Panc1 (cell line): Measurements from ENCODE around the gene INSIG2. TPM values are rescaled to one million over a fixed set of nuclear protein-coding genes. Genes with fewer than 3 reads are reported as not detected.

Experiments used
- ATAC-seq: fragments of 200-7000 bp; cut with Tn5 transposase; 2 replicates; pipeline ENCODE4 v1.9.1; 2020; ENCODE audit warnings: mild to moderate bottlenecking, moderate library complexity
- BruUV-seq: library from RNA; stranded (reverse); fragments of 400-500 nt; replicated peaks from 2 replicates; lab custom pipeline; 2021; lab: Mats Ljungman, UMichigan
- CTCF ChIA-PET: fragments of 300-600 bp; sonication (Branson Sonifier 250); formaldehyde crosslinking; loops from one replicate; lab custom pipeline; 2022; ENCODE audit warnings: antibody characterized with exemption; lab: Charles Lee
- POLR2A ChIA-PET: fragments of 300-600 bp; sonication (Branson Sonifier 250); formaldehyde crosslinking; loops from one replicate; lab custom pipeline; 2022; ENCODE audit warnings: antibody characterized with exemption; lab: Charles Lee
- DNase-seq: peaks from one replicate; pipeline ENCODE4 v3.0.0-alpha.2; 2010; ENCODE audit warnings: low read depth, low spot score
- H3K27ac ChIP-seq: 2 replicates; pipeline ENCODE4 v1.5.1; 2011; ENCODE audit warnings: mild to moderate bottlenecking, low read length, inconsistent platforms
- H3K27me3 ChIP-seq: fragments of 200-500 bp; sonication (Bioruptor generic); 2 replicates; pipeline ENCODE4 v1.6.0; 2014; ENCODE audit warnings: low read length, inconsistent platforms; ENCODE audit not compliant: control insufficient read depth, insufficient read depth
- H3K36me3 ChIP-seq: fragments of 200-500 bp; sonication (Bioruptor generic); 2 replicates; pipeline ENCODE4 v1.5.1; 2014; ENCODE audit warnings: inconsistent platforms, mild to moderate bottlenecking, low read length, moderate library complexity; ENCODE audit not compliant: control insufficient read depth, insufficient read depth
- H3K4me1 ChIP-seq: 2 replicates; pipeline ENCODE4 v1.5.1; 2011; ENCODE audit warnings: inconsistent platforms, mild to moderate bottlenecking, low read length, moderate library complexity; ENCODE audit not compliant: control insufficient read depth, insufficient read depth
- H3K4me3 ChIP-seq, 2 experiments: 2 replicates each; pipeline ENCODE4 v1.5.1; 2011 to 2012; ENCODE audit warnings: low read depth in 2 of 2, low read length in 2 of 2, mild to moderate bottlenecking in 2 of 2, inconsistent platforms in 1 of 2, moderate library complexity in 1 of 2
- H3K9me3 ChIP-seq: fragments of 200-500 bp; sonication (Bioruptor generic); 2 replicates; pipeline ENCODE4 v1.5.1; 2014; ENCODE audit warnings: low read depth, mild to moderate bottlenecking, inconsistent platforms, low read length, moderate library complexity; ENCODE audit not compliant: control insufficient read depth, insufficient read depth
- POLR2AphosphoS5 ChIP-seq: IDR thresholded peaks from 2 replicates; pipeline ENCODE4 v1.6.1; 2012; ENCODE audit warnings: mild to moderate bottlenecking, low read depth, low read length, moderate library complexity
- SIN3A ChIP-seq: IDR thresholded peaks from 2 replicates; pipeline ENCODE4 v1.6.1; 2012; ENCODE audit warnings: low read depth, mild to moderate bottlenecking, low read length, moderate library complexity, borderline replicate concordance; ENCODE audit not compliant: insufficient read depth
- TCF7L2 ChIP-seq: IDR thresholded peaks from 2 replicates; pipeline ENCODE4 v1.6.1; 2011; ENCODE audit warnings: mild to moderate bottlenecking, low read depth, low read length, inconsistent platforms
- in situ Hi-C: cut with HindIII; loops from 2 replicates; pipeline ENCODE4 v1.10.0; 2016; ENCODE audit warnings: low sequenced_read_pairs, low pct_unique_long_range_greater_than_20kb
- intact Hi-C: fragments of 100-400 bp; cut with micrococcal nuclease; formaldehyde crosslinking; loops from one replicate; pipeline ENCODE4 v1.10.0; 2022; ENCODE audit not compliant: unreplicated experiment
- total RNA-seq: library from RNA; stranded (reverse); gene quantifications from one replicate; pipeline ENCODE4 v1.2.1, GENCODE V29; 2021; ENCODE audit not compliant: unreplicated experiment
- TF ChIP-seq, protein P1 (sequence below), 2 experiments: IDR thresholded peaks; 2 replicates each; pipeline ENCODE4 v1.6.1; 2011 to 2012; ENCODE audit warnings: low read depth in 2 of 2, control low read depth in 1 of 2, low read length in 1 of 2, mild to moderate bottlenecking in 1 of 2, moderate library complexity in 1 of 2; ENCODE audit not compliant: insufficient read depth in 1 of 2
- TF ChIP-seq, protein P2 (sequence below): fragments of 450-650 bp; IDR thresholded peaks from 2 replicates; pipeline ENCODE4 v1.5.1; 2017; ENCODE audit warnings: mild to moderate bottlenecking

INSIG2 gene
- total RNA-seq, 1 experiment from 2014 or later = 9.9 TPM

DNA sequence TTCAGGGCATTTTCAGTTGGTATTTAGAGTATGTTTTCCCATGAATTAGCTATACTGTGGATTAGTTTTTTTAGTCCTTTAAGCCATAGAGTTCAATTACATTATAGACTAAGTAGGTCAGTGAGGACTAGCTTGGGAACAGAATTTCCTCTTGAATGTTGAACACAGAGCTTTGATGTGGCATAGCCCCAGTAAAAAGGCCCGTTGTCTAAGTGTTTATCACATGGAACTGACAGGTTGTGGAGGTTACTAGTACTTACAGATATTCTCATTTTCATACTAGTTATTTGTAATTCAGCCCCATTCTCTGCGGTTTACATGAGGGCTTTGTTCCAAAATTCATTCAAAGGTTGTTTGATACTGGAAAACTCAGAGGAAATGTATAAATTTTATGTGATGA is 6.2 kb downstream of the INSIG2 start:
- Histone ChIP-seq H3K4me3 (no peak overlapping the region), H3K4me1 (peaks cover 3% of the 10 kb centered on the region; the same call in 1 of the 2 replicates), H3K27me3 (no peaks in the 10 kb centered on the region), H3K27ac (no peak overlapping the region), H3K36me3 (no peaks in the 10 kb centered on the region), H3K9me3 (no peaks in the 10 kb centered on the region)
- TF ChIP-seq, protein P1, sequence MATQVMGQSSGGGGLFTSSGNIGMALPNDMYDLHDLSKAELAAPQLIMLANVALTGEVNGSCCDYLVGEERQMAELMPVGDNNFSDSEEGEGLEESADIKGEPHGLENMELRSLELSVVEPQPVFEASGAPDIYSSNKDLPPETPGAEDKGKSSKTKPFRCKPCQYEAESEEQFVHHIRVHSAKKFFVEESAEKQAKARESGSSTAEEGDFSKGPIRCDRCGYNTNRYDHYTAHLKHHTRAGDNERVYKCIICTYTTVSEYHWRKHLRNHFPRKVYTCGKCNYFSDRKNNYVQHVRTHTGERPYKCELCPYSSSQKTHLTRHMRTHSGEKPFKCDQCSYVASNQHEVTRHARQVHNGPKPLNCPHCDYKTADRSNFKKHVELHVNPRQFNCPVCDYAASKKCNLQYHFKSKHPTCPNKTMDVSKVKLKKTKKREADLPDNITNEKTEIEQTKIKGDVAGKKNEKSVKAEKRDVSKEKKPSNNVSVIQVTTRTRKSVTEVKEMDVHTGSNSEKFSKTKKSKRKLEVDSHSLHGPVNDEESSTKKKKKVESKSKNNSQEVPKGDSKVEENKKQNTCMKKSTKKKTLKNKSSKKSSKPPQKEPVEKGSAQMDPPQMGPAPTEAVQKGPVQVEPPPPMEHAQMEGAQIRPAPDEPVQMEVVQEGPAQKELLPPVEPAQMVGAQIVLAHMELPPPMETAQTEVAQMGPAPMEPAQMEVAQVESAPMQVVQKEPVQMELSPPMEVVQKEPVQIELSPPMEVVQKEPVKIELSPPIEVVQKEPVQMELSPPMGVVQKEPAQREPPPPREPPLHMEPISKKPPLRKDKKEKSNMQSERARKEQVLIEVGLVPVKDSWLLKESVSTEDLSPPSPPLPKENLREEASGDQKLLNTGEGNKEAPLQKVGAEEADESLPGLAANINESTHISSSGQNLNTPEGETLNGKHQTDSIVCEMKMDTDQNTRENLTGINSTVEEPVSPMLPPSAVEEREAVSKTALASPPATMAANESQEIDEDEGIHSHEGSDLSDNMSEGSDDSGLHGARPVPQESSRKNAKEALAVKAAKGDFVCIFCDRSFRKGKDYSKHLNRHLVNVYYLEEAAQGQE (IDR thresholded peaks at IDR 0.05; ENCODE audit: insufficient read depth in 1 of 2, low read depth in 2 of 2, low read length in 1 of 2) = no peak
- TF ChIP-seq TCF7L2 = no peak
- TF ChIP-seq, protein P2, sequence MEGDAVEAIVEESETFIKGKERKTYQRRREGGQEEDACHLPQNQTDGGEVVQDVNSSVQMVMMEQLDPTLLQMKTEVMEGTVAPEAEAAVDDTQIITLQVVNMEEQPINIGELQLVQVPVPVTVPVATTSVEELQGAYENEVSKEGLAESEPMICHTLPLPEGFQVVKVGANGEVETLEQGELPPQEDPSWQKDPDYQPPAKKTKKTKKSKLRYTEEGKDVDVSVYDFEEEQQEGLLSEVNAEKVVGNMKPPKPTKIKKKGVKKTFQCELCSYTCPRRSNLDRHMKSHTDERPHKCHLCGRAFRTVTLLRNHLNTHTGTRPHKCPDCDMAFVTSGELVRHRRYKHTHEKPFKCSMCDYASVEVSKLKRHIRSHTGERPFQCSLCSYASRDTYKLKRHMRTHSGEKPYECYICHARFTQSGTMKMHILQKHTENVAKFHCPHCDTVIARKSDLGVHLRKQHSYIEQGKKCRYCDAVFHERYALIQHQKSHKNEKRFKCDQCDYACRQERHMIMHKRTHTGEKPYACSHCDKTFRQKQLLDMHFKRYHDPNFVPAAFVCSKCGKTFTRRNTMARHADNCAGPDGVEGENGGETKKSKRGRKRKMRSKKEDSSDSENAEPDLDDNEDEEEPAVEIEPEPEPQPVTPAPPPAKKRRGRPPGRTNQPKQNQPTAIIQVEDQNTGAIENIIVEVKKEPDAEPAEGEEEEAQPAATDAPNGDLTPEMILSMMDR = no peak
- ATAC-seq (no peak), DNase-seq (no peak)
- intact Hi-C loops = no loop called here
- POLR2A ChIA-PET = no interaction called here
- no TSS peak for BruUV-seq
- in situ Hi-C loops = no loop called here
- CTCF ChIA-PET = no interaction called here

DNA sequence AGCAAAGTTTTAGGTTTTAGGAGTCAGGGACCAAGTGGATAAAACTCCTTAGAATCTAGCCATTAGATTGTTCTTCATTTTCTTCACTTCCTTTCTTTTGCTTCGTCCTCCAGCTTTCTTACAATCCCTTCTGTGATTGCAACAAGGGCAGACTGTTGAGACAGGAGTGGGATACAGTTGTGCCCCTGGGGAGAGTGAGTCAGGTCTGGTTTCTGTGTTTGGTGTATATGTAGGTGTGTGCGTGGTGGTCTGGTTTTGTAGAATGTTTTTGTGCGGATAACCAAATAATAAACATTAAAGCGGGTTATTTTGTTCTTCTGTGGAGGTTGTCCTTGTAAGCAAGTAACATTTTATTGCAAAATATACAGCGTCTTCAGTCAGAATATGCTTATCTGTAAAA is 7.3 kb downstream of the INSIG2 start:
- H3K4me3 ChIP-seq = no peak overlapping the region
- no peak for ATAC-seq
- H3K27ac ChIP-seq = no peak overlapping the region
- ChIA-PET CTCF (no interaction called here), POLR2A (no interaction called here)
- no peak for DNase-seq
- BruUV-seq = no TSS peak
- in situ Hi-C loops (no loop called here), intact Hi-C loops (no loop called here)
- H3K36me3 ChIP-seq = no peaks in the 10 kb centered on the region
- H3K27me3 ChIP-seq = no peaks in the 10 kb centered on the region
- no peaks in the 10 kb centered on the region for H3K4me1 ChIP-seq
- no peak for TF ChIP-seq TCF7L2
- TF ChIP-seq SIN3A = no peak
- no peak for TF ChIP-seq POLR2AphosphoS5
- TF ChIP-seq, protein P1 (IDR thresholded peaks at IDR 0.05; ENCODE audit: insufficient read depth in 1 of 2, low read depth in 2 of 2, low read length in 1 of 2) = no peak
- TF ChIP-seq, protein P2 = no peak
- H3K9me3 ChIP-seq = no peaks in the 10 kb centered on the region
